IMR-90 (cell line): ENCODE measurements around the gene FRMD3.

Source experiments
- BHLHE40 ChIP-seq: fragments of 150-350 bp; IDR thresholded peaks from 2 replicates; pipeline ENCODE4 v1.6.1; 2016; ENCODE audit warnings: mild to moderate bottlenecking, low read depth, low read length
- CEBPB ChIP-seq: IDR thresholded peaks from 2 replicates; pipeline ENCODE4 v1.6.1; 2012; ENCODE audit warnings: low read depth, low read length, improper control_type of control experiment
- CTCF ChIP-seq: conservative IDR thresholded peaks from 2 replicates; pipeline ENCODE4 v1.5.1; 2012; ENCODE audit warnings: mild to moderate bottlenecking, low read depth, low read length, improper control_type of control experiment
- ELK1 ChIP-seq: fragments of 150-350 bp; IDR thresholded peaks from 2 replicates; pipeline ENCODE4 v1.6.1; 2016; ENCODE audit warnings: low read depth, mild to moderate bottlenecking, low read length, moderate library complexity, borderline replicate concordance
- FOS ChIP-seq: fragments of 150-350 bp; IDR thresholded peaks from 2 replicates; pipeline ENCODE4 v1.6.1; 2016; ENCODE audit warnings: low read depth, low read length
- MAFK ChIP-seq: IDR thresholded peaks from 2 replicates; pipeline ENCODE4 v1.6.1; 2012; ENCODE audit warnings: low read depth, low read length, improper control_type of control experiment
- POLR2A ChIP-seq: IDR thresholded peaks from 2 replicates; pipeline ENCODE4 v1.6.1; 2012; ENCODE audit warnings: mild to moderate bottlenecking, low read depth, low read length
- RAD21 ChIP-seq: IDR thresholded peaks from 2 replicates; pipeline ENCODE4 v1.6.1; 2012; ENCODE audit warnings: low read length, improper control_type of control experiment
- RCOR1 ChIP-seq: IDR thresholded peaks from 2 replicates; pipeline ENCODE4 v1.6.1; 2012; ENCODE audit warnings: mild to moderate bottlenecking, low read length, improper control_type of control experiment; ENCODE audit not compliant: insufficient replicate concordance
- SMC3 ChIP-seq: fragments of 150-350 bp; IDR thresholded peaks from 2 replicates; pipeline ENCODE4 v1.6.1; 2016; ENCODE audit warnings: low read depth, mild to moderate bottlenecking, antibody characterized with exemption, low read length, moderate library complexity
- USF2 ChIP-seq: fragments of 150-350 bp; IDR thresholded peaks from 2 replicates; pipeline ENCODE4 v1.6.1; 2017; ENCODE audit warnings: mild to moderate bottlenecking, antibody characterized with exemption, low read length, low read depth

GRCh38 chr9:83385317-83385716, 152.9 kb downstream of the FRMD3 start:
- no peak for TF ChIP-seq USF2
- no peak for TF ChIP-seq CTCF
- no peak for TF ChIP-seq MAFK
- no peak for TF ChIP-seq FOS
- no peak for TF ChIP-seq POLR2A
- TF ChIP-seq BHLHE40 = no peak
- TF ChIP-seq CEBPB = no peak
- TF ChIP-seq SMC3 = no peak
- no peak for TF ChIP-seq RCOR1
- TF ChIP-seq RAD21 = no peak
- no peak for TF ChIP-seq ELK1
